NCI-H345 treated with DMSO at 0.1 percent for 48 hours (cell line): Measurements from ENCODE around the gene USF1.
"Not testable (repeated sequence)": the region's sequence is repeated elsewhere in the genome, so short reads cannot be mapped to it uniquely, and the experiment has no call there.

ENCODE experiments used
- DNase-seq: peaks from one replicate; lab custom pipeline; 2025; ENCODE audit not compliant: unreplicated experiment; lab: John Stamatoyannopoulos, UW

USF1 gene

DNA sequence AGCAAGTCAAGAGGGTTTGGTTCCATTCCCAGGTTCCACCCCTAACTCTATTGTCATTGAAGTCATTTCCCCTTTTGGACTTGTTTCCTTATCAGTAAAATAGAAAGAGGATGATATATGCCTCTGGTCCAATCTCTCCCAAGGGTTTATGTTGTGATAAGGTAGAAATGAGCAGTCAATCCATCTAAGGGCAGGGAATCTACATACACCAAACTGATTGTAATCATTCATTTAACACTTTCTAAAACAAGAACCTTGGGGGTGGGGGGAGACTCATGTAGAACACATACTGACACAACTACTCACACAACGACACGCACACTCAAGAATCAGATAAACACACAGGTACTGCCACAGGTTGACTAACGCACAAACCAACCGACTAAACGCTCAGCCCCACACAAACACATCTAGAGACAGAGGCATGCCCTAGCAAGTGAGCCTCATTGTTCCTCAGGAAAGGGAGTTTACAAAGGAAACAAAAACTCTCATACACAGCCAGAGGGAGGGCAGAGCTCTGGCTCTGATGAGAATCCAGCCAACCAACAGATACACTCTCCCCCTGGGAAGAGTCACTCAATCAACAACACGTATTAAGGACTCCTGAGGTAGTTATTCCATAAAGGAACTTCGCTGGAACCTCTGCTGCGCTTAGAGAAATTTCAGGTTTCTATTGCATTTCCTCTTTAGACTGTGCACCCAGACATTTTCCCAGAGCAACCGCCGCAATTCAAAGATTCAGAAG, 25.9 kb downstream of the USF1 start:
- DNase-seq, result peak; percentile 77

DNA sequence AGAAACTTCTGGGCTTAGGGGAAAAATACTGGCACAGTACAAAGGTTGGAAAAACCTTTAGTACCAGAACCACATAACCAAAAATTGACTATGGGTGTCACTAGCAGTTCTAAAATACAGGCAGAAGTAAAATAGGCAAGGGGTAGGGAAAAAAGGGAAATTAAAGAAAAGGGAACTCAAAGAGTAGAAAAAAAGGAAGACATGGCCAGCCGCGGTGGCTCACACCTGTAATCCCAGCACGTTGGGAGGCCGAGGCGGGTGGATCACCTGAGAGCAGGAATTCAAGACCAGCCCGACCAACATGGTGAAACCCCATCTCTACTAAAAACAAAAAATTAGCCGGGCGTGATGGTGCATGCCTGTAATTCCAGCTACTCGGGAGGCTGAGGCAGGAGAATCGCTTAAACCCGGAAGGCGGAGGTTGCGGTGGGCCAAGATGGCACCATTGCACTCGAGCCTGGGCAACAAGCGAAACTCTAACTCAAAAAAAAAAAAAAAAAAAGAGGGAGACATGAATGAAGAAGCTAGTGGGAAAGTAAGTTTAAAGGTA, 26.6 kb downstream of the USF1 start:
- DNase-seq, result not testable (repeated sequence)

DNA sequence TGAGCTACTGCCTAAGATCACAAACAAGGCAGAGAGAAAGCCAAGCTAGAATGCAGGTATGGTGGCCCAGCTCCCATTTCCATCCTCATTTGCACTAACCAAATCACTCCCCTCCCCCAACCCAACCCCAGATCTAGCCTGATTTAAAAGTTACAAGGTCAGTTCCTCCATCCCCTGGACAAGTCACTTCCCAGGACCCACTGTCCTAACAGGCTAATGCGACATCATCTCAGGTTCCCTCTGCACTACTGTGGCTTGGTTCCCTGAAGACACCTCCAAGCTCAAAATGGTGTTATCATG, 27.2 kb downstream of the USF1 start:
- no peak for DNase-seq

DNA sequence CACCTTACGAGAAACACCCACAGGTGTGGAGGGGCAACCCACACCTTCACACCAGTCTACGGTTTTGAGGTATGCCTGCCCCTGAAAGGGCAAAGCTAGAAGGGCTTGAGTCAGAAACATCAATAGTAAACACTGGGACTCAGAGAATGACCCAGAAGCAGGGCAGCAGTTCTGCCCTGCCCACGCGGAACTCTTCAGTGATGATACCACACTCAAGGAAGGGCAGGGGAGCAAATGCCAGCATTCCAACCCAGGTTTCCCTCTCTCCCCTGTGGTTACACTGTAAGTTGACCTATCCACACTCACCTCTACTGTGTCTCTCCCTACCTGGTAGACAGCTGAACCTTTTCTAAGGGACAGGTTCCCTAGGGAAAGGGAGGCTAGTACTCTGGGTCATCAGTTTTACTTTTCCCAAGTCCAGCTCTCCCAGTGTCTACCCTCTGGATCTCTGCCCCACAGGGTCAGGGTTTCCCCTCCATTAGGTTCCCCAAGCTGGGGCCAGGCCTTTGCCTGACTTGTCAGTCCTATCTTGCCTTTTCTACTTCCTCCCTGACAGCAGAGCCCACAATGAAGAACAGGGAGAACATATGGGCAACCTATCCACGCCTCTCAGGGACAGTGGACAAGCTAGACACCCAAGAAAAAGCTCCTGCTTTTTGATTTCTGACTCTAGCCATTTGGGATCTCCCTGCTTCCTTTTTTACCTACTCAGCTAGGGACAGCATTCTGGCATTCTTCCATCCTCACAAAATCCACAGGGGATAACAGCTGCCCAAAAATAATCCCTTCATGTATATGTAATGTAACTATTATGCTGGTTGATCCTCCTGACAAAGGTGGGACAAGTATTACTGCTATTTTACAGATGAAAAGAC, 27.8 kb downstream of the USF1 start:
- DNase-seq, result no peak

DNA sequence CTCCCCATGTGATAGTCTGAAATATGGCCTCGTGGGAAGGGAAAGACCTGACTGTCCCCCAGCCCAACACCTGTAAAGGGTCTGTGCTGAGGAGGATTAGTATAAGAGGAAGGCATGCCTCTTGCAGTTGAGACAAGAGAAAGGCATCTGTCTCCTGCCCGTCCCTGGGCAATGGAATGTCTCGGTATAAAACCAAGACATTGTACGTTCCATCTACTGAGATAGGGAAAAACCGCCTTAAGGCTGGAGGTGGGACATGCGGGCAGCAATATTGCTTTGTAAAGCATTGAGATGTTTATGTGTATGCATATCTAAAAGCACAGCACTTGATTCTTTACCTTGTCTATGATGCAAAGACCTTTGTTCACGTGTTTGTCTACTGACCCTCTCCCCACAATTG, 28.6 kb downstream of the USF1 start:
- DNase-seq, result not testable (repeated sequence)

DNA sequence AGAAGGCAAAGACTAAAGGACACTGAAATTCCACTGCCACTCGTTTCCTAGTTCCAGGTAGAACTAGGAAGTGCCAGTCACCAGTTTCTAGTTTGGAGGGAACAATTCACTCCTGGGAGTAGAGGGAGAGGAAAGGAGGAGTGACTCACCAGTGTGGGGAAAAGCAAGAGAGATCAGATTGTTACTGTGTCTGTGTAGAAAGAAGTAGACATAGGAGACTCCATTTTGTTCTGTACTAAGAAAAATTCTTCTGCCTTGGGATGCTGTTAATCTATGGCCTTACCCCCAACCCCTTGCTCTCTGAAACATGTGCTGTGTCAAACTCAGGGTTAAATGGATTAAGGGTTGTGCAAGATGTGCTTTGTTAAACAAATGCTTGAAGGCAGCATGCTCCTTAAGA, 29.1 kb downstream of the USF1 start:
- not testable (repeated sequence) for DNase-seq

DNA sequence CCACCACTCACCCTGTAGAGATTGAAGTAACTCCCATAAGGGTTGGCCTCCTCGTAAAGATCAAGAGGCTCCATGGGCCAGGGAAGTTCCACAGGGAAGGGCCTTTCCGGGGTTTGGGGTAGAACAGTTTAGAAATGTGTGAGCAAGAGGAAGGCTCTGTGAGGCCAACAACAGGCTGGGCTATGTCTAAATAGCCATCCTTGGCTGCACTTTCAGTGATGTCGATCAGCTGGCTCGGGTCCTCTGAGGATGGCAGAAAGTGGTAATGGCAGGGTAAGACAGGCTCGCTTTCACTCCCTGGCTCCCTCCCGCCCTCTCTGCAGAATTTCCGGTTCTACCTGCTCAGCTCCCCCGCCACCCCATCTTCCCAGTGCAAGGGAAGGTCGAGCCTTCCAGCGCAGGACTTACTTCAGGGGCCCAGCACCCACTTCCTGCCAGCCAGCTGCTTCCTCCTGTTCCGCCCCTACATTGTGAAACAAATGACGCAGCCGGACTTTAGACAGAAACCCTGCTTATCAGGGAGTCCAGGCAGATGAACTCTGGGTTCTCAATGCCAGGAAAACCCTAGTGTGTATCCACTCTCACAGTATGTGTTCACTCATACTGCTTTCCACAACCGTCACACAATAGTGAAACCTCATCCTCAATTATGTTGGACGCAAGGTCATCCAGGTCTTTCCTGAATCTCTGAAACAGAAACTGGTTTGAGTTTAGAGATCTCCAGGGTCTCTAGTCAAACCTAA, 32.1 kb downstream of the USF1 start:
- DNase-seq, result no peak

DNA sequence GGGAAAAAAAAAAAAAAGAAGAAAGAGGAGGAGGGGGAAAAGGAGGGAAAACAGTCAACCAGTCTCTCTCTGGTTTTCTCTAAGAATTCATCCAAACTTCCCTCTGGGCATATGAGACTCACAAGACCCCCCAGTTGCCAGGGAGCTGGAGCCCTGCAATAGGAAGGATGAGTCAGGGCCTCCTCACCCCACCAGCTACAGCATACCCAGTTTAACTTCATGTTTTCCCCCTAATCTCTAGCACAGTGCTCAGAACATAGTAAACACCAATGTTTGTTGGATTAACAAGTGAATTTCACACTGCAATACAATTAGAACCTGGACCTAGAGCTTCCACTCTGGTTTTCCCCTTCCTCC, 32.7 kb downstream of the USF1 start:
- DNase-seq, result no peak

DNA sequence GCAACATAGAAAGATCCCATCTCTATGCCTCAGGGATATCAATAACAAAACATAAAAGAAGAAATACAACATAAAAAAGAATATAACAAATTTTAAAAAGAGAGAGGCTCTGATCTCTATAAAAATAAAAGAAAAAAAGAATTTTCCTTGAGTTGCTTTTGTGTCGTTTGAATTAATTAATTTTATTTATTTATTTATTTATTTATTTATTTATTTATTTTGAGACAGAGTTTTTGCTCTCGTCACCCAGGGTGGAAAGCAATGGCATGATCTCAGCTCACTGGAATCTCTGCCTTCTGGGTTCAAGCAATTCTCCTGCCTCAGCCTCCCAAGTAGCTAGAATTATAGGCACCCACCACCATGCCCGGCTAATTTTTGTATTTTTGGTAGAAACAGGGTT, 33.4 kb downstream of the USF1 start:
- DNase-seq, result no peak

DNA sequence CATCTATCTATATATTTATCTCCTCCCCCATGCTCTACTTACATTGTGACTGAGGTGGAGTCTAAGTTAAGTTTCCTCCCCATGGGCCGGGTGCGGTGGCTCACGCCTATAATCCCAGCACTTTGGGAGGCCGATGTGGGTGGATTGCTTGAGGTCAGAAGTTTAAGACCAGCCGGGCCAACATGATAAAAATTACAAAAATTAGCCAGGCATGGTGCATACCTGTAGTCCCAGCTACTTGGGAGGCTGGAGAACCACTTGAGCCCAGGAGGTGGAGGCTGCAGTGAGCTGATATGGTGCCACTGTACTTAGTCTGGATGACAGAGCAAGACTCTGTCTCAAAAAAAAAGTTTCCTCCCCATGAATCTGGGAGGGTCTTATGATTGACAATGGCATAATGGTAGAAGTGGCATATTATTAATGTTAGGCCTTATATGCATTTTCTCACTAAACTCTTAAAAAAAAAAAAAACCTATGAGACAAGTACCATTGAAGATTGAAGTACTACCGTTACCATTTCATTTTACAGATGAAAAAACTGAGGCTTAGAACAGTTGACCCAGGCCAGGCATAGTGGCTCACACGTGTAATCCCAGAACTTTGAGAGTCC, 36.1 kb downstream of the USF1 start:
- DNase-seq, result no peak

DNA sequence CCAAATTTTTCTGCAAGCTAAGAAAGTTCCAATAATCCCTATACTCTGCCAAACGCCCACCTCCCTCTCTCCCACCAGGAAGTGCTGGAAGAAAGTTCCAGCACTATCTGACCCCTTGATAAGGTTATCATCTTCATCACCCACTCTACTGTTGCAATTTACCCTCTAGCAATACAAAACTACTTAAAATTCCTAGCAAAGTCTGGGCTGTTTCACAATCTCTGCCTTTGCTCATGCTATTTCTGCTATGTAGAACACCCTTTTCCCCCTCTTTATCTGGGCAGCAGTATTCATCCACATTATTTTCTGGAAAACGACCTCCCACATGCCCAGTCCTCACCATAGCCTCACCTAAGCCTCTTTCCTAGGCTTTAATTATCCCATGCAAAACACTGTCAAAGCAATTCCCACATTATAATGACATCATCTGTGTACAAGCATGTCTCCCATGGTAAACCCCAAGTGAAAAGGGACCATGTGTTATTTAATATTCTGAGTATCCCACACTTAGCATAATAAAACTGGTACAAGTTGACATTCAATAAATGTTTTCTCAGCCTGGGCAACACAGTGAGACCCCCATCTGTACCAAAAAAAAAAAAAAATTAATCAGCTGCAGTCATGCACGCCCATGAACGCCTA, 36.8 kb downstream of the USF1 start:
- DNase-seq, result no peak

DNA sequence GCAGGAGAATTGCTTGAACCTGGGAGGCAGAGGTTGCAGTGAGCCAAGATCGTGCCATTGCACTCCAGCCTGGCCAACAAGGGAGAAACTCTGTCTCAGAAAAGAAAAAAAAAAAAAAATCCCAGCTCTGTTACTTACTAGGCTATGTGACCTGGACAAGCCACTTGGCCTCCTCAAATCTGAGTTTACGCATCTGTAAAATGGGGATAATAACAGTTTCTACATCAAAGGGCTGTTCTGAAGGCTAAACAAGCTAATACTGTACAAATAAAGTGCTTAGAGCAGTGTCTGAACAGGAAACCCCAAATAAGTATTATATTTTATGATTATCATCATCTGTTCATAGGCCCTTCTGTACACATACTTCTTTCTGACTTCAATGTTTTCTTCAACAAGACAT, 38.4 kb downstream of the USF1 start:
- DNase-seq, result no peak

DNA sequence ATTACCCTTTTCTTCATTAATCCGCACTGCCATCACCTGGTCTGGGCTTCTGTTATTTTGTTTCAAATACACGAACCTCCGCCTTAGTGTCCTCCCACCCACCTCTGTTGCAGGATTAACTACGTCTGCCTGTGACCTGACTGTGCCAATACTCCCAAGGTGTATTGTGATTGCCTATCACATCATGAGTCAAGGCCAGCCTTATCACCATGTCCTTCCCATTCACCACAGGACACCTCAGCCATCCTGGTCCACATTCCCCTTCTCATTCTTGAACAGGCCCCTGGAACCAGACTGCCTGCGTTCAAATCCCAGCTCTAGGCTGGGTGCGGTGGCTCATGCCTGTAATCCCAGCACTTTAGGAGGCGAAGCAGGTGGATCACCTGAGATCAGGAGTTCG, 39.2 kb downstream of the USF1 start:
- no peak for DNase-seq

DNA sequence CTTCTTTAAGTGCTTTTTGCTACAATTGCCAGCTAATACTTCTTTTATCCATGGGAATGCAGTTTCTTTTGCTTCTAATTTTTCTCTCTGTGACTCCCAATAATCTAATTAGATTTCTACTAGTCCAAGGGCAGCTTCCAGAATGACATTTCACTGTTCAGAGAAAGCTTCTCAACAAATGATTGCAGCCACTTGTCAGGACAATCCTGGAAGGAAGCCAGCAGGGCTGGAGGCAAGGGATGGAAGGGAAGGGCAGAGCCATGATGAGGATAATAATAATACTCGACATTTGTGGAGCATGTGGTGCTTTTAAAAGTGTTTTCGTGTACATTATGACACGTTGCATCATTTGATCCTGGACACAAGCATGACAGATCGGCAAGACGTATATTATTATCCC, 44.3 kb downstream of the USF1 start:
- DNase-seq, result peak; percentile 16

DNA sequence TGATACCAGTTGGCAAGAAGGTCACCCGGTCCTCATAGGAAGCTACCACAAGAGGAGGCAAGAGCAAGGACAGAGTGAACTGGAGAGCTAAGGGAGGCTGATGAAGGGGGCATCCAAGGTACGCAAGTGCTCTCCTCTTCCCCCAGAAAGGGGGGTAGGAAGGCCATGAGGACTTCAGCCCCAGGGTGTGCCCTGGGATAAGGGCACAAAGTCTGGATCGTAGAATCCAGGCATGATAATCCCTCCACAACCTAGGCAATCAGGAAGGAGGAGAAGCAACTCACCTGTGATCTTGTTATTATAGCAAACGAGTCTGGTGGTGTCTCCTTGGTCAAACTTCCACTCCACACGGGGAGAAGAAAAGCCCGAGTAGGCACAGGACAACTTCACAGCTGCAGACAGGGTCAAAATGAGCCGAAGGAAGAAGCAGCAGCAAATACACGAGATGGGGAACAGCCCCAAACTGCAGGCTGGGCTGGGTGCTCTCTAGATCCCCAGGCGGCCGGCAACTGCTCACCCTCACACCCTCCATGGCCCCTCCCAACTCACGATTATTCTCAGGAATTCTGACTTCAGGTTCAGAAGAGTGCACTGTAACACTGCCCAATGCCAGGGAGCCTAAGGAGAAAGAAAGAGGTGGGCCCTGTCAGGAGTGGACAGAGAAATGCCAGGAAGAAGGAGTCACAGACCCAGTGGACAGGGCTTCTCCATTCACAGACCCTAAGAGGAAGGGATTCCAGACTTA, 44.9 kb downstream of the USF1 start:
- DNase-seq, result no peak

DNA sequence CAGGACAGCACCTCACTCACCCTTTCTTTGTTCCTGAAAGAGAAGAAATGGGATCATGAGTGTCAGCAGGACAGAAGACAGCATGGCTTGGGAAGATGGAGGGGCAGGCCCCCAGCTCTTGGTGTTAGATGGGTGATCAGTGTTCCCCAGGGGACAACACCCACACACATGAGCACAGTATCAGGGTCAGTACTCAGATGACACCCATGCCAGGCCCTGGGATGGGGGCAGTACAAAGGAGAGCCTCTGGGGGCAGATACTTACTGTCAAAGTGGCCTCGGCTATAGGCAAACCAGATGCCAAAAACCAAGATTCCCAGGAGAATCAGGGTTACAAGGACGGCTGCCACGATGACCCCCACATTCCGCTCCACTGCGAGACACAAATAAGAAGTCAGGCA, 46.4 kb downstream of the USF1 start:
- DNase-seq, result no peak

DNA sequence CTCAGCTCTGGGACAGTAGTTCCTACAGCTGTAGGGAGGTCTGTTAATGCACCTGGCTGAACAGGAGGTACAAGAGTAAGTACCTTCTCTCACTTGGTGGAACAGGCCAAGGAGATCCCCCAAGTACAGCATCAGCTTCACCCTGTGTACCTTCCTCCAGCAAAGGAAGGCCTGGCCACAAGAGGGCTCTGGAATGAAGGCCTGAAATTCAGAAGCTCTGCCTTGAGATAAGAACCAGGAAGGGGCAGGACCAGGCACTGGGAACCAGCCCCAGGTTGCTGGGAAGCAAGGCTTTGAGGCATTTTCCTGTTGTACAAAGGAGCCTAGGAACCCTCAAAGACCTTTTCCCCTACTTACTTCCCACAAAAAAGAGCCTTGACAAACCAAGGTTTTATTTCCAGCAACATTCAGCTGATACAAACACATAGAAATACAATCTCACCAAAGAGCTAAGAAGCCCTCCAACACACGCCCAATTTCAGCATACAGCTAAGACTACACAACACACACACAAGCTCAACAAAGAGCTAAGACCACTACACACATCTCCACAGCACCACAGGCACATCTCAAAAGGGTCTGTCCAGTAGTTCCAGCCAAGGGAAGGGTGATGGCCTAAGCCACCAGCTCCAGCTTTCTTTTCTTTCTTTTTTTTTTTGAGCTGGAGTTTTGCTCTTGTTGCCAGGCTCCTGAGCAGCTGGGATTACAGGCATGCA, 48.3 kb downstream of the USF1 start:
- DNase-seq, result no peak

DNA sequence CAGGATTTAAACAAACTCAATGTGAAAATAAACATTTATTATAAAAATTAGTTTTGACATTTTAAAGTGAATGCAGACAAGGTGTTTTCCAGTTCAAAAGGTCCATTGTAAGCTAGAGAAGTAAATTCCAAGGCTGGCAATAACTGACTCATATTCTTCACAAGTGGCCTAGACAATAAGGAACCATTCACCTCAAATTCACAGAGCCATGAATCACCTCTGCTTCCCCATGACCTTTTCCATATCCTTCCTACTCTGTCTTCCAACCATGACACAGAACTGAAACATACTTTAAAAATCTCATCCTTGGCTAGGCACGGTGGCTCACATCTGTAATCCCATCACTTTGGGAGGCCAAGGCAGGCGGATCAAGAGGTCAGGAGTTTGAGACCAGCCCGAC, 49.6 kb downstream of the USF1 start:
- no peak for DNase-seq

DNA sequence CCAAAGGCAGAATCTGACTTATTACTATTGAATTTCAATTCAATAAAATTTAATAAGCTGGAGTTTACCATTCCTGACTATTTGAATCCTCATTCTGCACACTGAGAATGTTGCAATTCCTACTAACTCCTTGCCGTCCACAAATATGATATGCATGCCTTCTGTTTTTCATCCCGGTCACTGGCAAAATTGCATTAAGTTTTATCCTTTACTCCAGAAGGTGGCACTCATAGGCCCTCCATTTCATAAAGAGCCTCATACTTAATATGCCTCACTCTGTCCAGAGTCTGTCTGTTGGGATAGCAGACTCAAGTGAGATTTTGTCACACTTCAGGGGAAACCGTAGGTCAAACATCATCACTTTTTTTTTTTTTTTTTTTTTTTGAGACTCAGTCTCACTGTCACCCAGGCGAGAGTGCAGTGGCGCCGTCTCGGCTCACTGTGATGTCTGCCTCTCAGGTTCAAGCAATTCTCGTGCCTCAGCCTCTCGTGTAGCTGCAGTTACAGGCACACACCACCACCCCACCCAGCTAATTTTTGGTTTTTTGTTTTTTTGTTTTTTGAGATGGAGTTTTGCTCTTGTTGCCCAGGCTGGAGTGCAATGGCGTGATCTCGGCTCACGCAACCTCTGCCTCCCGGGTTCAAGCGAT, 52.1 kb downstream of the USF1 start:
- no peak for DNase-seq
